A673 (cell line): Measurements from ENCODE around the gene TBP.
"Not testable (repeated sequence)": the region's sequence is repeated elsewhere in the genome, so short reads cannot be mapped to it uniquely, and the experiment has no call there.

ENCODE experiments used
- CTCF ChIP-seq: fragments of 300-800, 200-600 bp; sonication (generic); conservative IDR thresholded peaks from 2 replicates; pipeline ENCODE4 v1.5.1; 2017; ENCODE audit warnings: low read depth, mild to moderate bottlenecking, antibody characterized with exemption, low read length, moderate library complexity, mixed read lengths
- EZH2 ChIP-seq: fragments of 200-600 bp; sonication (generic); IDR thresholded peaks from 2 replicates; pipeline ENCODE4 v1.6.1; 2017; ENCODE audit warnings: borderline replicate concordance, low read depth, mild to moderate bottlenecking, mixed read lengths, antibody characterized with exemption, low read length; ENCODE audit not compliant: poor library complexity, severe bottlenecking

- TF ChIP-seq CTCF, EZH2: not testable (repeated sequence)
Observed at GRCh38 chr6:170609225-170609624, 55.1 kb downstream of the TBP start.
